HCT116 (cell line): ENCODE results near the gene CLSTN1. TPM values are rescaled to one million over a fixed set of nuclear protein-coding genes. Genes with fewer than 3 reads are reported as not detected.
A peak's percentile ranks its signal among the peaks of the same experiment; 100 is the strongest.

ENCODE experiments used
- ATAC-seq: fragments of 200-7000 bp; cut with Tn5 transposase; 2 replicates; pipeline ENCODE4 v1.9.1; 2020; ENCODE audit warnings: mild to moderate bottlenecking, moderate library complexity
- BruUV-seq: library from RNA; stranded (reverse); fragments of 400-500 nt; replicated peaks from 2 replicates; lab custom pipeline; 2021; lab: Mats Ljungman, UMichigan
- CTCF ChIA-PET: fragments of 300-600 bp; sonication (Branson Sonifier 250); formaldehyde crosslinking; loops from one replicate; lab custom pipeline; 2021; ENCODE audit warnings: antibody characterized with exemption; lab: Charles Lee
- POLR2A ChIA-PET: fragments of 300-600, 350-600 bp; sonication (Branson Sonifier 250); formaldehyde crosslinking; loops from one replicate; lab custom pipeline; 2021; ENCODE audit warnings: antibody characterized with exemption; lab: Charles Lee
- RAD21 ChIA-PET, 2 experiments: fragments of 300-600 bp; sonication (Branson Sonifier 250); formaldehyde crosslinking; loops; one replicate each; lab custom pipeline; 2023; ENCODE audit warnings: low total read pairs in 2 of 2; ENCODE audit not compliant: uncharacterized antibody in 2 of 2, unreplicated experiment in 2 of 2, low non-redundant PET in 1 of 2; lab: Charles Lee
- DNase-seq: peaks from one replicate; pipeline ENCODE4 v3.0.0-alpha.2; 2010; ENCODE audit warnings: low read depth, low spot score
- H2AFZ ChIP-seq: fragments of 200-600 bp; shearing (Covaris generic), sonication (generic); 2 replicates; pipeline ENCODE4 v1.6.1; 2017; ENCODE audit warnings: low read depth, mixed run types, mixed read lengths, antibody characterized with exemption, low read length; ENCODE audit not compliant: poor library complexity, severe bottlenecking
- H3K27ac ChIP-seq: 2 replicates; pipeline ENCODE4 v1.5.1; 2012; ENCODE audit warnings: low read depth, low read length
- H3K27me3 ChIP-seq: fragments of 200-600 bp; sonication (generic); 2 replicates; pipeline ENCODE4 v1.6.1; 2016; ENCODE audit warnings: mixed run types, low read length, mixed read lengths; ENCODE audit not compliant: insufficient read depth
- H3K36me3 ChIP-seq, 2 experiments: fragments of 200-500 bp in 1 of 2; fragments of 200-600 bp in 1 of 2; sonication (Bioruptor generic) in 1 of 2; sonication (generic) in 1 of 2; 2 replicates each; pipeline versions ENCODE4 v1.5.1 to v1.6.1; 2014 to 2016; ENCODE audit warnings: low read length in 2 of 2, inconsistent platforms in 1 of 2, mixed read lengths in 1 of 2, mixed run types in 1 of 2; ENCODE audit not compliant: insufficient read depth in 2 of 2, control insufficient read depth in 1 of 2
- H3K4me1 ChIP-seq, 2 experiments: fragments of 200-600 bp in 1 of 2; sonication (generic) in 1 of 2; 2 replicates each; pipeline versions ENCODE4 v1.5.1 to v1.6.1; 2012 to 2017; ENCODE audit warnings: low read length in 2 of 2, inconsistent platforms in 1 of 2, mild to moderate bottlenecking in 1 of 2, mixed read lengths in 1 of 2, mixed run types in 1 of 2, moderate library complexity in 1 of 2; ENCODE audit not compliant: insufficient read depth in 2 of 2, control insufficient read depth in 1 of 2
- H3K4me2 ChIP-seq: fragments of 200-600 bp; sonication (generic); 2 replicates; pipeline ENCODE4 v1.6.1; 2017; ENCODE audit warnings: mixed run types, low read length, mixed read lengths
- H3K4me3 ChIP-seq, 2 experiments: fragments of 200-600 bp in 1 of 2; sonication (generic) in 1 of 2; replicated peaks in 1 of 2; 2 replicates each; pipeline ENCODE4 v1.5.1; 2011 to 2016; ENCODE audit warnings: low read length in 2 of 2, control low read depth in 1 of 2, low read depth in 1 of 2, mild to moderate bottlenecking in 1 of 2, mixed read lengths in 1 of 2, mixed run types in 1 of 2
- H3K79me2 ChIP-seq: fragments of 200-600 bp; sonication (generic); 2 replicates; pipeline ENCODE4 v1.6.1; 2017; ENCODE audit warnings: mild to moderate bottlenecking, mixed run types, low read length, moderate library complexity, mixed read lengths; ENCODE audit not compliant: insufficient read depth
- H3K9ac ChIP-seq: fragments of 200-600 bp; sonication (generic); 2 replicates; pipeline ENCODE4 v1.6.1; 2016; ENCODE audit warnings: low read length, mixed read lengths
- H3K9me2 ChIP-seq: fragments of 200-600 bp; sonication (generic), shearing (Covaris generic); 2 replicates; pipeline ENCODE4 v1.6.1; 2017; ENCODE audit warnings: mixed run types, mild to moderate bottlenecking, moderate library complexity; ENCODE audit not compliant: insufficient read depth
- H3K9me3 ChIP-seq, 2 experiments: fragments of 200-500 bp in 1 of 2; fragments of 200-600 bp in 1 of 2; sonication (Bioruptor generic) in 1 of 2; sonication (generic) in 1 of 2; 2 replicates each; pipeline ENCODE4 v1.6.1; 2014 to 2017; ENCODE audit warnings: low read length in 2 of 2, mixed read lengths in 2 of 2, inconsistent platforms in 1 of 2, low read depth in 1 of 2, mild to moderate bottlenecking in 1 of 2, mixed run types in 1 of 2, moderate library complexity in 1 of 2; ENCODE audit not compliant: control insufficient read depth in 1 of 2, insufficient read depth in 1 of 2
- H4K20me1 ChIP-seq: fragments of 200-600 bp; sonication (generic), shearing (Covaris generic); 2 replicates; pipeline ENCODE4 v1.6.1; 2017; ENCODE audit warnings: mixed run types, mild to moderate bottlenecking, moderate library complexity; ENCODE audit not compliant: insufficient read depth
- FOSL1 ChIP-seq: IDR thresholded peaks from 2 replicates; pipeline ENCODE4 v1.6.1; 2012; ENCODE audit warnings: low read depth
- JUND ChIP-seq: IDR thresholded peaks from 2 replicates; pipeline ENCODE4 v1.6.1; 2012
- POLR2AphosphoS5 ChIP-seq: IDR thresholded peaks from 2 replicates; pipeline ENCODE4 v1.6.1; 2011; ENCODE audit warnings: mild to moderate bottlenecking, low read depth, low read length, moderate library complexity
- SP1 ChIP-seq: IDR thresholded peaks from 2 replicates; pipeline ENCODE4 v1.6.1; 2012; ENCODE audit warnings: low read depth
- YY1 ChIP-seq: IDR thresholded peaks from 2 replicates; pipeline ENCODE4 v1.6.1; 2011; ENCODE audit warnings: low read length, low read depth, moderate library complexity, mild to moderate bottlenecking; ENCODE audit not compliant: insufficient replicate concordance; ENCODE audit errors: extremely low read depth
- ZFX ChIP-seq: fragments of 450-650 bp; IDR thresholded peaks from 2 replicates; pipeline ENCODE4 v1.6.1; 2017
- ZNF274 ChIP-seq: fragments of 200-500 bp; sonication (Bioruptor generic); IDR thresholded peaks from 2 replicates; pipeline ENCODE4 v1.6.1; 2014; ENCODE audit warnings: mild to moderate bottlenecking, low read depth, low read length, inconsistent platforms
- intact Hi-C: fragments of 100-400 bp; cut with micrococcal nuclease; formaldehyde crosslinking; loops from 2 replicates; pipeline ENCODE4 v1.10.0; 2022
- total RNA-seq: library from RNA; stranded (reverse); gene quantifications from one replicate; pipeline ENCODE4 v1.2.1, GENCODE V29; 2021; ENCODE audit not compliant: unreplicated experiment
- TF ChIP-seq, protein P1 (sequence below): IDR thresholded peaks from 2 replicates; pipeline ENCODE4 v1.6.1; 2012
- TF ChIP-seq, protein P2 (sequence below): IDR thresholded peaks from 2 replicates; pipeline ENCODE4 v1.6.1; 2012

CLSTN1 gene
- total RNA-seq, 1 experiment from 2014 or later, result 113 TPM

DNA sequence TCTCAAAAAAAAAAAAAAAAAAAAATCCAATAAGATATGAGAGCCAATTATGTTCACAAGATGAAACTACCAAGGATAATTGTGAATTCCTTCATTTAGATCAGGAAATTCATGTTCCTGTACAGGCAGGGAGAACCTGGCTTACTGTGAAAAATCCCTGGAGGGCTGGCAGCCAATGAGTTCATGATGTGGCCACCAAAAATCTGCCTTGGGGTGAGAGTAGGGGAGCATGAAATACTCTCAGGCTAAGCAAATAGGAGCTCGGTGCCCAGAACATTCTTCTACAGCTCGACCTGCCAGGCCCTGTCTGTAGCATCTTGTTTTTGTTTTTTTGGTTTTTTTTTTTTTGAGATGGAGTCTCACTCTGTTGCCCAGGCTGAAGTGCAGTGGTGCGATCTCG is 122.1 kb downstream of the CLSTN1 start:
- no peak overlapping the region for H3K27ac ChIP-seq
- ChIA-PET POLR2A (no interaction called here), CTCF (no interaction called here), RAD21 (no interaction called here)
- BruUV-seq, result no TSS peak
- no peak for ATAC-seq
- H3K4me3 ChIP-seq, result no peak overlapping the region
- no peaks in the 10 kb centered on the region for H3K9me3 ChIP-seq
- H3K9me2 ChIP-seq, result no peaks in the 10 kb centered on the region
- H3K4me2 ChIP-seq, result no peak overlapping the region
- no peak overlapping the region for H3K9ac ChIP-seq
- H2AFZ ChIP-seq, result no peak overlapping the region
- DNase-seq, result no peak
- no peaks in the 10 kb centered on the region for H3K27me3 ChIP-seq
- no peaks in the 10 kb centered on the region for H4K20me1 ChIP-seq
- TF ChIP-seq POLR2AphosphoS5 (no peak), ZFX (no peak), YY1 (no peak), ZNF274 (no peak), FOSL1 (no peak)
- TF ChIP-seq, protein P1, sequence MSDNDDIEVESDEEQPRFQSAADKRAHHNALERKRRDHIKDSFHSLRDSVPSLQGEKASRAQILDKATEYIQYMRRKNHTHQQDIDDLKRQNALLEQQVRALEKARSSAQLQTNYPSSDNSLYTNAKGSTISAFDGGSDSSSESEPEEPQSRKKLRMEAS, result no peak
- TF ChIP-seq, protein P2, sequence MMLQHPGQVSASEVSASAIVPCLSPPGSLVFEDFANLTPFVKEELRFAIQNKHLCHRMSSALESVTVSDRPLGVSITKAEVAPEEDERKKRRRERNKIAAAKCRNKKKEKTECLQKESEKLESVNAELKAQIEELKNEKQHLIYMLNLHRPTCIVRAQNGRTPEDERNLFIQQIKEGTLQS, result no peak
- TF ChIP-seq, all 23 proteins: peak for 0
- peaks cover 15 to 26% of the 10 kb centered on the region in 2 experiments for H3K4me1 ChIP-seq
- no peaks in the 10 kb centered on the region for H3K79me2 ChIP-seq
- H3K36me3 ChIP-seq, result no peaks in the 10 kb centered on the region
- intact Hi-C loops, result no loop called here

DNA sequence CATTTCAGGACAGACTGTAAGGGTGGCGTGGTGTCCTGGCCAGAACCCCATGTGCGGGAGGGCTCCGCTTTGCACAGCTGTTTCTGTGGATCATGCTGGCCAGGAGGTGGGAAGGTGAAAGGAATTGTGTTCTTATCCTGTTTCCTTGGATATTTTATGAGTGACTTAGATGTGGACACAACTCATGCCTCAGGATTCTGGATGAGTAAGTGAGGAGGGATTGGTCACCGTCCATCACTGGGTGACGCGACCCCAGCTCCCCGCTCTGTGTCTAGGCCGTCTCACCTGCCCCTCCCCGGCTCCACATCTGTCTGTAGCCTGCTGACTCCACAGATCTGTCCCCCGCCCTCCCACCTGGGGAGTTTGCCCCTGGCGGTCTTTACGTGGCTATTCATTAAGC is 123.4 kb downstream of the CLSTN1 start:
- no peaks in the 10 kb centered on the region for H3K27me3 ChIP-seq
- no peaks in the 10 kb centered on the region for H3K9me3 ChIP-seq
- H4K20me1 ChIP-seq, result no peaks in the 10 kb centered on the region
- H2AFZ ChIP-seq, result no peak overlapping the region
- H3K4me2 ChIP-seq, result peak overlapping the region; percentile 49
- no peak overlapping the region for H3K27ac ChIP-seq
- H3K4me3 ChIP-seq, result 0 out of 4 replicates have a peak overlapping the region, but pooled peaks of 1 of the 2 experiments have one; percentile 5
- peak overlapping the region; percentile 28 for H3K9ac ChIP-seq
- ChIA-PET CTCF (no interaction called here), POLR2A (no interaction called here), RAD21 (interaction anchor here in 1 of 2 experiments (0.6 kb wide), 1 partner anchor 26 kb away, joined by 3 read pairs; no protein-coding TSS in a partner anchor)
- peaks cover 15 to 27% of the 10 kb centered on the region in 2 experiments for H3K4me1 ChIP-seq
- no TSS peak for BruUV-seq
- DNase-seq (peak; percentile 45), ATAC-seq (peak; percentile 71)
- H3K36me3 ChIP-seq, result no peaks in the 10 kb centered on the region
- no peaks in the 10 kb centered on the region for H3K79me2 ChIP-seq
- TF ChIP-seq FOSL1 (peak; percentile 70), SP1 (peak; percentile 19; the same call in 1 of the 2 replicates), JUND (peak; percentile 56), YY1 (no peak)
- intact Hi-C loops, result no loop called here
- no peaks in the 10 kb centered on the region for H3K9me2 ChIP-seq
